ENCODE results near the gene MACF1.

Gene MACF1

GRCh38 chr1:39346872-39347271 lies 142.4 kb downstream of the MACF1 start:
- no peak for DNase-seq (ENCODE audit: low read depth)
- H3K4me3 ChIP-seq (replicated peaks; ENCODE audit: low read depth, low read length) = no peak overlapping the region
- TF ChIP-seq, protein P1, sequence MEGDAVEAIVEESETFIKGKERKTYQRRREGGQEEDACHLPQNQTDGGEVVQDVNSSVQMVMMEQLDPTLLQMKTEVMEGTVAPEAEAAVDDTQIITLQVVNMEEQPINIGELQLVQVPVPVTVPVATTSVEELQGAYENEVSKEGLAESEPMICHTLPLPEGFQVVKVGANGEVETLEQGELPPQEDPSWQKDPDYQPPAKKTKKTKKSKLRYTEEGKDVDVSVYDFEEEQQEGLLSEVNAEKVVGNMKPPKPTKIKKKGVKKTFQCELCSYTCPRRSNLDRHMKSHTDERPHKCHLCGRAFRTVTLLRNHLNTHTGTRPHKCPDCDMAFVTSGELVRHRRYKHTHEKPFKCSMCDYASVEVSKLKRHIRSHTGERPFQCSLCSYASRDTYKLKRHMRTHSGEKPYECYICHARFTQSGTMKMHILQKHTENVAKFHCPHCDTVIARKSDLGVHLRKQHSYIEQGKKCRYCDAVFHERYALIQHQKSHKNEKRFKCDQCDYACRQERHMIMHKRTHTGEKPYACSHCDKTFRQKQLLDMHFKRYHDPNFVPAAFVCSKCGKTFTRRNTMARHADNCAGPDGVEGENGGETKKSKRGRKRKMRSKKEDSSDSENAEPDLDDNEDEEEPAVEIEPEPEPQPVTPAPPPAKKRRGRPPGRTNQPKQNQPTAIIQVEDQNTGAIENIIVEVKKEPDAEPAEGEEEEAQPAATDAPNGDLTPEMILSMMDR (IDR thresholded peaks at IDR 0.05; ENCODE audit: low read length, missing control alignments) = no peak

- TF ChIP-seq, protein P1 (IDR thresholded peaks at IDR 0.05; ENCODE audit: low read length, missing control alignments) = no peak
- DNase-seq (ENCODE audit: low read depth) = no peak
These were observed 143.8 kb downstream of the MACF1 start for GRCh38 chr1:39348278-39348677.

GRCh38 chr1:39352881-39353280 lies 148.4 kb downstream of the MACF1 start:
- no peak for DNase-seq (ENCODE audit: low read depth)
- TF ChIP-seq, protein P1 (IDR thresholded peaks at IDR 0.05; ENCODE audit: low read length, missing control alignments) = no peak
- H3K4me3 ChIP-seq (replicated peaks; ENCODE audit: low read depth, low read length) = no peak overlapping the region

More at GRCh38 chr1:39348278-39348677, 143.8 kb downstream of the MACF1 start:
- H3K4me3 ChIP-seq (replicated peaks; ENCODE audit: low read depth, low read length) = no peak overlapping the region

- no peak overlapping the region for H3K4me3 ChIP-seq (replicated peaks; ENCODE audit: low read depth, low read length)
- no peak for DNase-seq (ENCODE audit: low read depth)
- TF ChIP-seq, protein P1 (IDR thresholded peaks at IDR 0.05; ENCODE audit: low read length, missing control alignments) = no peak
These were observed 150.1 kb downstream of the MACF1 start for GRCh38 chr1:39354572-39354971.

- TF ChIP-seq, protein P1 (IDR thresholded peaks at IDR 0.05; ENCODE audit: low read length, missing control alignments) = no peak
- no peak for DNase-seq (ENCODE audit: low read depth)
- no peak overlapping the region for H3K4me3 ChIP-seq (replicated peaks; ENCODE audit: low read depth, low read length)
These were observed 154.0 kb downstream of the MACF1 start for GRCh38 chr1:39358491-39358890.

DNA sequence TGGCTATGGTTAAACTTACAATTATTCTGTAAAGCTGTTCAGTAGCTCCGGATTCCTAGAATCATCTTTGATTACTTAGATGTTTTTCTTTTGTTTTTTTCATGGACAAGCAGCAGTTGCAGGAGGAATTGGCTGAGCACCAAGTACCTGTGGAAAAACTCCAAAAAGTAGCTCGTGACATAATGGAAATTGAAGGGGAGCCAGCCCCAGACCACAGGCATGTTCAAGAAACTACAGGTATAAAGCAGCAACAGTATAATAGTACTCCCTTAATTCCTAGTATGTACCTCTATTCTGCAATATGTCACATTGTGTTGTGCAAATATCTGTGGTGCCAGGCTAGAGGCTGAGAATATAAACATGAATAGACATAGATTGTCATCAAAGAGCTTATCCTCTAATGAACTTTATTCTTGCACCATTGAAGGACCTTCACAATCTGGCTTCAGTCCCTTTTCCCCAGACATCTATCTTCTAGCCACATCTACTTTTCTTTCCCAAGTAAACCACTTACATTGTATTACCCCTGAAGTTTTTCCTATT lies 154.6 kb downstream of the MACF1 start:
- TF ChIP-seq, protein P1 (IDR thresholded peaks at IDR 0.05; ENCODE audit: low read length, missing control alignments) = no peak
- peak; percentile 51 for DNase-seq (ENCODE audit: low read depth)
- H3K4me3 ChIP-seq (replicated peaks; ENCODE audit: low read depth, low read length) = no peak overlapping the region

- no peak overlapping the region for H3K4me3 ChIP-seq (replicated peaks; ENCODE audit: low read depth, low read length)
- TF ChIP-seq, protein P1 (IDR thresholded peaks at IDR 0.05; ENCODE audit: low read length, missing control alignments) = no peak
- peak; percentile 85 for DNase-seq (ENCODE audit: low read depth)
These were observed 156.2 kb downstream of the MACF1 start for GRCh38 chr1:39360731-39361130.
